NCI-H82 (cell line): ENCODE measurements around the gene BTBD18.
A peak's percentile ranks its signal among the peaks of the same experiment; 100 is the strongest.
"Not testable (repeated sequence)": the region's sequence is repeated elsewhere in the genome, so short reads cannot be mapped to it uniquely, and the experiment has no call there.

Experiments used
- DNase-seq: peaks from one replicate; lab custom pipeline; 2025; lab: John Stamatoyannopoulos, UW

BTBD18 gene

DNA sequence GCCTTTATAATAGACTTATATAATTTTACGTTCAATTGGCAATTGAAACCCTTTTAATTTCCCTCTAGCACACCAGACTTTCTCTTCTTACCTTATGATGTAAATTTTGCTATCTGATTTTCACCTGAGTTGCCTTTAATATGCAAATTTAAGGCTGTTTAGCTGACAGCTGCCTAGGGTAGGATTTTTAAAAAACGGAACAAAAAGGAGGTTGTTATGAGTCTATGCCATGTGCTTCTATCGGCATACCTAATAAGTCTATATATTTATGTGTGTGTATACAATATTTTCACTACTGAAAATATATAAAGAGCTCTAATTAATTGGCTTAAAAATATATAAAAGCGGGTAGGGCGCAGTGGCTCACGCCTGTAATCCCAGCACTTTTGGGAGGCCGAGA is 22.1 kb downstream of the BTBD18 start:
- no peak for DNase-seq

DNA sequence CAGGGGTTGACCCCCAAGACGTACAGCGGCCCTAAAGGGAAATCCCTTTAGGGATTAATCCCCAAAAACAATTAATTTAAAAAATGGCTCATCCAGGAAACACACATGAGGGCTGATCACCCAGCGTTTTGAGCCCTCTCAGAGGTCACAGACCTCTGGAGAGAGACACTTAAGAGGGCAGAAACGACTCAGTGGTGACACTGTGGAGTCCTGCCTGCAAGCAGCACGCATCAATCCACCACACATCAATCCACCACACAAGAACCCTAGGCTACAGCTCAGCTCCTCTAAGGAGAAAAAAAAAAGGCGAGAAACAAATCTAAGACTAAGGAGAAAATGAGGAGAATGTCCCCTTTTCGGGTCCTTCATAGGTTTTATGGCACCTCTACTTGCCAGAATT is 22.8 kb downstream of the BTBD18 start:
- no peak for DNase-seq

DNA sequence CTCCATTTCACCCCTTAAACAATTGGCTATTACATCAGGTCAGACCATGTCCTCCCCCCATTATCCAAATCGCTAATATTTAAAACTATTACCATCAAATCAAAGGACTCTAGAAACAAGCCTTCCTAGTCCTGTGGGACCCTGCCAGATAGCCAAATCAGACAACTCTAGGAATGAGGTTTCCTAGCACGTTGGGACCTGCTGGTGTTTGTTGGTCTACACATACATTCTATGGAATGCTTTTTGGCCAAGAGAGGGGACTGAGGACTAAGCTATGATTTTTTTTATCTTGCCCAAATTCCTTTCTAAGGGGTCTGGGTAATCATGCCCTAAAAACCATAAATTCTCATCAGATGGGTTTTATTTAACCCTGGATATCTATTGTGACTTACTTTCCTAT is 24.4 kb downstream of the BTBD18 start:
- no peak for DNase-seq

DNA sequence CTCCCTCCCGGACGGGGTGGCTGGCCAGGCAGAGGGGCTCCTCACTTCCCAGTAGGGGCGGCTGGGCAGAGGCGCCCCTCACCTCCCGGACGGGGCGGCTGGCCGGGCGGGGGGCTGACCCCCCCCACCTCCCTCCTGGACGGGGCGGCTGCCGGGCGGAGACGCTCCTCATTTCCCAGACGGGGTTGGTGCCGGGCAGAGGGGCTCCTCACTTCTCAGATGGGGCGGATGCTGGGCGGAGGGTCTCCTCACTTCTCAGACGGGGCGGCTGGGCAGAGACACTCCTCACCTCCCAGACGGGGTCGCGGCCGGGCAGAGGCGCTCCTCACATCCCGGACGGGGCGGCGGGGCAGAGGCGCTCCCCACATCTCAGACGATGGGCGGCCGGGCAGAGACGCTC is 34.9 kb downstream of the BTBD18 start:
- DNase-seq = not testable (repeated sequence)

DNA sequence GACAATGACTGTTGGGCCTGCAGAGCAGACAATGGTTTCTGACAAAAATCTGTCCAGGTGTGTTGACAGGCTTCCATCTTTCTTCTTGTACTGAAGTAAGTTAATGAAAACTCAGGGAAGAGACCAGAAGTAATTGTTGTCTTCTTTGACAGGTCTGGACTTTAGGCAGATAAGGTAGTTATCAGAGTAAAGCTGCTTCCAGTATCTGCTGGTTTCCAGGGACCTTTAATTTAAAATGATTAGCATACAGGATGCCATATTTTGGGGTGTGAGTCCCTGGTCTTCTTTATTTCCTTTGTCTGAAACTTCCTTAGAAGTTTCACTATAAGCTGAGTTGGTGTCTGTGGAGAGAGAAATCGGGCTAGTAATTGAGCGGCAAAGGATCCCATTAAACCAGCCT is 37.8 kb downstream of the BTBD18 start:
- DNase-seq = no peak

DNA sequence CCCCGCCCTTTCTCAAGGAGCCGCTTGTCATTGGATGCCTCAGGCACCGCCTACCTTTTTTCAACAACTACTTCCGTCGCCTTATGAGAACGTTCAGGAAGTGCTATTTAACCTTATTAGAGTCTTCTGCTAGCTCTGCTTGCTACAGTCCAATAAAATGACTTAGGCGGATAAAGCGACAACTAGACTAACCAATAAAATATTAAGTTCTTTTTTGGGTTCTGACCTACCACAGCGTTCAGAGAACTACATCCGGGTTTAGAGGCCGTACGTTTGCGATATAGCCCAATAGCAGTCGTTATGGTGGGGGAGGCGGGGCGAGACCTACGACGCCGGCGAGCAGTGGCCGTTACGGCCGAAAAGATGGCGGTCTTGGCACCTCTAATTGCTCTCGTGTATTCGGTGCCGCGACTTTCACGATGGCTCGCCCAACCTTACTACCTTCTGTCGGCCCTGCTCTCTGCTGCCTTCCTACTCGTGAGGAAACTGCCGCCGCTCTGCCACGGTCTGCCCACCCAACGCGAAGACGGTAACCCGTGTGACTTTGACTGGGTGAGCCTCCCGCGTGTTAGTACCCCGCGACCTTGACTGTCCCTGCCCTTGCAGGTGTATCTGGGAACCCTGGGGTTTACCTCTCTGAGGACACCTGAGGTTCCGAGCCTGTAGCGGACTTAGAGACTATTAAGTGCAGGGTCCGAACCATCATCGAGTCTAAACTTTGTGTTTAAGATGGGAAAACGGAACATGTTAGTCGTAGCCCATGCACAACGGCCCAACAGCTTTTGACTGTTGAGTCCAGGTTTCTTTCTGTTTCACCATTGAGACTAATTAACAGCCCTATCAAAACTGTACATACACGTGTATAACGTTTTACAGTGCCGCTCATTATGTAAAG is 39.1 kb downstream of the BTBD18 start, which contains the start of gene TMX2:
Gene TMX2 (plus strand): TSS at position 338 of the 895 bp plus-strand sequence. CDS start 26 bp downstream, at position 364.
- DNase-seq = peak; percentile 99

DNA sequence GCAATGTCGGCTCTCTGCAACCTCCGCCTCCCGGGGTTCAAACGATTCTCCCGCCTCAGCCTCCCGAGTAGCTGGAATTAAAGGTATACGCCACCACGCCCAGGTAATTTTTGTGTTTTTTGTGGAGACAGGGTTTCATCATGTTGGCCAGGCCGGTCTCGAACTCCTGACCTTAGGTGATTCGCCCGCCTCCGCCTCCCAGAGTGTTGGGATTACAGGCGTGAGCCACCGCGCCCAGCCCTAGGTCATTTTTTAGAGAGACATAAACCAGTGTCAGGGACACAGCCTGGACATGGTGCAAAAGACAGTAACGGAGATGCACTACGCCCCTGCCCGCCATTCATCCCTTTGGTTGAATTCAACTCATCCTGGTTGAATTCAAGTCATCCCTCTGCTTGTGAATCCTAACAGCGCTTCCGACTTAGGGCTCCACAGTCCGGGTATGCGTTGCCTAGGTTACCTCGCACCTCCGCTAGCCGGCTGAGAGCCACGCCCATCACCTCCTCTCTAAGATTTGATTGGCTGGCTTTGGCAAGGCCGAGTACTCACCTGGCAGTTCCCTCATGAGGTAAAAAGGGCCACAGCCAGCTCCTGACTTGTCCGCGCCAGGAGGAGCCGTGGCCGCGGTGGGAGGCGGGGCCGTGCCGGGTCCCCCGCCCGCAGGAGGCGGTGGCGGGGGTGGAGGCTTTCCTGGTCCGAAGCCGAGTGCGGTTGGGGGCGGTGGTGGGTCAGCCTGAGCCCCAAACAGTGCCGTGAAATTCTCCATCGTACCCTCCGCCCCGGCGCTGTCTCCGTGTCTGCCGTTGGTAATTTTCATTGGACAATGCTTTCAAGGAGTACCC is 40.0 kb downstream of the BTBD18 start, which contains the start of gene MED19:
Gene MED19 (minus strand): TSS at position 802 of the 842 bp plus-strand sequence. CDS start 36 bp downstream, at position 766.
- DNase-seq = peak; percentile 85

DNA sequence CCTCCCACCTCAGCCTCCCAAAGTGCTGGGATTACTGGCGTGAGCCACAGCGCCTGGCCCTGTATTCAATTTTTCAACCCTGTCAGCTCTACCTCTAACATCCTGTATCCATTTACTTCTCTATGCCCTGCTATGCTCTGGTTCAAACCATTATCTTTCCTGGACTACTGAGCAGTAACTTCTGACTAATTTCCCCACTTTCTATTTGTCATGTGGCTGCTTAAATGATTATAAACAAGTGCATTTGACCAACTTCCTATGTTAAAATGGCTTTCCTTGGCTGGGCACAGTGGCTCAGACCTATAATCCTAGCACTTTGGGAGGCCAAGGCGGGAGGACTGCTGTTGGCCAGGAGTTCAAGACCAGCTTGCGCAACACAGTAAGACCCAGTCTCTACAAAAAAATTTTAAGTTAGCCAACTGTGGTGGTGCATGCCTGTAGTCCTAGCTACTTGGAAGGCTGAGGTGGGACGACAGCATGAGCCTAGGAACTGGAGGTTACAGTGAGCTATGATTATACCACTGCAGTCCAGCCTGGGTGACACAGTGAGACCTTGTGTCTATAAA is 41.7 kb downstream of the BTBD18 start:
- no peak for DNase-seq

DNA sequence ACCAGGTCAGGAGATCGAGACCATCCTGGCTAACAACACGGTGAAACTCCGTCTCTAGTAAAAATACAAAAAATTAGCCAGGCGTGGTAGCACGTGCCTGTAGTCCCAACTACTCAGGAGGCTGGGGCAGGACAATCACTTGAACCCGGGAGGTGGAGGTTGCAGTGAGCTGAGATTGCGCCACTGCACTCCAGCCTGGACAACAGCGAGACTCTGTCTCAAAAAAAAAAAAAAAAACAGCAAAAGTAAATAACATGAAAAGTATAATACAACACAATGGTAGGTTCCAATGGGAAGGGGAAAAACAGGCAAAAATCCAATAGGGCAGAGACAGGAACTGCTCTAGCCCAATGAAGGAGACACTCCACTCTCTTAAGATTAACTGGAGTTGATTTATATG is 46.2 kb downstream of the BTBD18 start:
- not testable (repeated sequence) for DNase-seq

DNA sequence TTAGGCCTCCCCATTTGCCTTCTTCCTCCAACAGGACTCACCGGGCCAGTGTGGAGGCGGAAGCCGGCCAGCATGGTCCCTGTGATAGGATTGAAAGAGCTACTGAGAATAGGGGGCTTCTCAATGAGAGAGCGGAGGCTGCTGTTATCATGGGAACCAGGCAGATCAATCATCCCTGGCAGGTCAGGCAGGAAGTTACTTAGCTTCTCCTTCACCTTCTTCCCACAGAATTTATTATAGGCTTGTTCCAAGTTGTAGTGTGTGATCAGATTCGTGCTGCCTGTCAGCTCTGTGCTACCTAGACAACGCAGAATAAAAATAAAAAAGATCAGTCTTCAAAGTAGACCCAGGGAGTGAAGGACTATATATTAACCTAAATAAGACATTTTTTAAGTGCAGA is 46.7 kb downstream of the BTBD18 start:
- no peak for DNase-seq

DNA sequence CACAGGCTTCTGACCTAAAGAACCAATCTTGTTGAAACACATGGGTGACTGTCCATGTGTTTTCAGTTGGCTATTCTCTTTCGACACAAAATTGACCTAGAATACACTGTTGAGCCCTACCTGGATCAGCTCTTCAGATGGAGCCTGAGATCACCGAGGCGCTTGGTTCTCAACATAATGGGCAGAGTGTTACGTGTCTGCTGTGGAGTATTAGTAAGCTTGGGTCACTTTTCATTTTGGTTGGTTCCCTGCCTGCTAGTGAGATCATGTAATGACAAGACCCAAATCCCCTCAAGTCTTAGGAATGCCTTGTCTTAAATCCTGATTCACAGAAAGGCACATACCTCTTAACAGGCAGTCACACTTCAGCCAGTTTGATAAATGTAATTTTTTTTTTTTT is 48.3 kb downstream of the BTBD18 start:
- DNase-seq = no peak

DNA sequence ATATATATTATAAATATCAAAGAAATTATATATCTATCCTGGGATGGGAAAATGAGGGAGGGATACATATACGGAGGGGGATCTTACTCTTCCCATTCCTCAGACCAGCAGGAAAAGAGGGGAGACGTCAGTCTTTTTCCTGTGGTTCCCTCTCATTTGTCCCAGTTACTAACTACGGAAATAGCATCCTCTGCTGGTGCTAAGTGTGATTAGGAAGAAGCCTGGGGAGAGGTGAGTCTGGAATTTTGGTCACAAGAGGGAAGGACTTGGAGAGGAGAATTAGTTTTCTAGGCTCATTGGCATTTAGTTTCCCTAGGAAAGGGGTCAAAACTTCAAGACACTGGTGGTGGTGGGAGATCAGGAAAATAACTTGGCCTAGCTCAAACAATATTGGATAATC is 51.2 kb downstream of the BTBD18 start:
- DNase-seq = peak; percentile 37

DNA sequence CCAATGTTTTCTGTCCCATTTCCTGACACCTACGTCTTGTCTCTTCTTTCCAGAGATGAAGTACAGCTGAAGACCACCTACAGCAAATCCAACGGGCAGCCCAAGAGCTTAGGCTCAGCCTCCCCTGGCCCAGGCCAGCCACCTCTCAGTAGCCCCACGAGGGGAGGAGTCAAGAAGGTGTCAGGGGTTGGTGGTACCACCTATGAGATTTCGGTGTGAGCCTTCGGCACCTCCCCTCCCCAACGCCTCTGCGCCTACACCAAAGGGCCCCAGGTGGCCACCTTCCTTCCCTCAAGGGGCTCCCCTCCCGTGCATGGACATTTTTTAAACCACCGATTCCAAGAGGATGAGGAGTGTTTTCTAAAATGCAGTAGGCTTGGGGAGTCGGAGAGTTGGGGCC is 51.8 kb downstream of the BTBD18 start:
- DNase-seq = no peak

DNA sequence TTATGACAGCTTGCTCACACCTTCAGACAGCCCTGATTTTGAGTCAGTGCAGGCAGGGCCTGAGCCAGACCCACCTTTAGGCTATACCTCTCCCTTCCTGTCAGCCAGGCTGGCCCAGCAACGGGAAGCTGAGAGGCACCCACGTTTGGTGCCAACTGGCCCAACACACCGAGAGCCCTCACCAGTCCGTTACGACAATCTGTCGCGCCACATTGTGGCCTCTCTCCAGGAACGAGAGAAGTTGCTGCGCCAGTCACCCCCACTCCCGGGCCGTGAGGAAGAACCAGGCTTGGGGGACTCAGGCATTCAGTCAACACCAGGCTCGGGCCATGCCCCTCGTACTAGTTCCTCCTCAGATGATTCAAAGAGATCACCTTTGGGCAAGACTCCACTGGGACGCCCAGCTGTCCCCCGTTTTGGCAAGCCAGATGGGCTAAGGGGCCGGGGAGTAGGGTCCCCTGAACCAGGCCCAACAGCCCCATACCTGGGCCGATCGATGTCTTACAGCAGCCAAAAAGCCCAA is 52.7 kb downstream of the BTBD18 start:
- no peak for DNase-seq
